IMR-90 (cell line): ENCODE measurements around the gene TTC21A. TPM values are rescaled to one million over a fixed set of nuclear protein-coding genes. Genes with fewer than 3 reads are reported as not detected.

Experiments
- ATAC-seq: fragments of 200-7000 bp; cut with Tn5 transposase; 2 replicates; pipeline ENCODE4 v1.9.1; 2020; ENCODE audit warnings: low read depth, mild to moderate bottlenecking, moderate library complexity
- BruUV-seq: library from RNA; stranded (reverse); fragments of 400-500 nt; replicated peaks from 2 replicates; lab custom pipeline; 2021; lab: Mats Ljungman, UMichigan
- CTCF ChIA-PET: fragments of 300-600 bp; formaldehyde crosslinking; extraction: SDS; loops from one replicate; lab custom pipeline; 2021; ENCODE audit warnings: antibody characterized with exemption; lab: Yijun Ruan, JAX
- POLR2A ChIA-PET: fragments of 300-600 bp; sonication (Branson Sonifier 250); formaldehyde crosslinking; loops from one replicate; lab custom pipeline; 2022; ENCODE audit warnings: antibody characterized with exemption; ENCODE audit not compliant: unreplicated experiment; lab: Charles Lee
- DNase-seq: peaks from one replicate; pipeline ENCODE4 v3.0.0; 2013
- H2AFZ ChIP-seq: replicated peaks from 2 replicates; pipeline ENCODE3; 2013; ENCODE audit warnings: low read length, mild to moderate bottlenecking; ENCODE audit not compliant: poor library complexity
- H2AK5ac ChIP-seq: 2 replicates; pipeline ENCODE4 v1.6.1; 2013; ENCODE audit warnings: low read depth, low read length, inconsistent platforms
- H2AK9ac ChIP-seq: replicated peaks from 2 replicates; pipeline ENCODE3; 2013; ENCODE audit warnings: mild to moderate bottlenecking, low read depth, low read length, moderate library complexity; ENCODE audit not compliant: poor library complexity
- H2BK120ac ChIP-seq: 2 replicates; pipeline ENCODE4 v1.6.1; 2013; ENCODE audit warnings: low read depth, low read length, inconsistent platforms
- H2BK15ac ChIP-seq: 3 replicates; pipeline ENCODE4 v1.6.1; 2013; ENCODE audit warnings: low read depth, low read length, inconsistent platforms
- H2BK20ac ChIP-seq: 2 replicates; pipeline ENCODE4 v1.6.1; 2013; ENCODE audit warnings: low read depth, mild to moderate bottlenecking, inconsistent platforms, low read length, moderate library complexity
- H2BK5ac ChIP-seq: 2 replicates; pipeline ENCODE4 v1.6.1; 2013; ENCODE audit warnings: mild to moderate bottlenecking, low read depth, low read length, inconsistent platforms; ENCODE audit not compliant: poor library complexity, severe bottlenecking
- H3K14ac ChIP-seq: replicated peaks from 2 replicates; pipeline ENCODE4 v1.6.1; 2013; ENCODE audit warnings: low read depth, low read length, inconsistent platforms
- H3K18ac ChIP-seq: 2 replicates; pipeline ENCODE4 v1.6.1; 2013; ENCODE audit warnings: low read depth, low read length, control low read depth
- H3K23ac ChIP-seq: 2 replicates; pipeline ENCODE4 v1.6.1; 2013; ENCODE audit warnings: low read depth, low read length, inconsistent platforms
- H3K27ac ChIP-seq: 2 replicates; pipeline ENCODE4 v1.5.1; 2013; ENCODE audit warnings: mild to moderate bottlenecking, control low read depth, low read length; ENCODE audit not compliant: insufficient read depth
- H3K27me3 ChIP-seq: 2 replicates; pipeline ENCODE4 v1.6.1; 2013; ENCODE audit warnings: low read length; ENCODE audit not compliant: control insufficient read depth, insufficient read depth
- H3K36me3 ChIP-seq: 2 replicates; pipeline ENCODE4 v1.6.1; 2013; ENCODE audit warnings: low read length, mixed read lengths; ENCODE audit not compliant: control insufficient read depth, insufficient read depth
- H3K4ac ChIP-seq: 2 replicates; pipeline ENCODE4 v1.6.1; 2013; ENCODE audit warnings: low read depth, low read length, inconsistent platforms
- H3K4me1 ChIP-seq: 2 replicates; pipeline ENCODE4 v1.6.1; 2013; ENCODE audit warnings: low read length, mixed read lengths; ENCODE audit not compliant: control insufficient read depth, insufficient read depth
- H3K4me2 ChIP-seq: 2 replicates; pipeline ENCODE4 v1.6.1; 2013; ENCODE audit warnings: low read depth, mild to moderate bottlenecking, control low read depth, low read length, moderate library complexity
- H3K4me3 ChIP-seq: 2 replicates; pipeline ENCODE4 v1.5.1; 2013; ENCODE audit warnings: low read depth, mild to moderate bottlenecking, control low read depth, low read length, moderate library complexity; ENCODE audit not compliant: insufficient read depth
- H3K56ac ChIP-seq: 2 replicates; pipeline ENCODE4 v1.6.1; 2013; ENCODE audit warnings: low read length, inconsistent platforms; ENCODE audit not compliant: insufficient read depth; ENCODE audit errors: extremely low read depth
- H3K79me1 ChIP-seq, 2 experiments: 2 replicates each; pipeline ENCODE4 v1.6.1; 2013; ENCODE audit warnings: low read length in 2 of 2, inconsistent platforms in 1 of 2, low read depth in 1 of 2
- H3K9ac ChIP-seq: 2 replicates; pipeline ENCODE4 v1.6.1; 2013; ENCODE audit warnings: low read depth, low read length, control low read depth
- H3K9me1 ChIP-seq: 2 replicates; pipeline ENCODE4 v1.6.1; 2013; ENCODE audit warnings: low read length, inconsistent platforms; ENCODE audit not compliant: insufficient read depth
- H3K9me3 ChIP-seq: 2 replicates; pipeline ENCODE4 v1.6.1; 2013; ENCODE audit warnings: low read length; ENCODE audit not compliant: control insufficient read depth, insufficient read depth
- H4K20me1 ChIP-seq: 2 replicates; pipeline ENCODE4 v1.6.1; 2013; ENCODE audit warnings: low read length, inconsistent platforms; ENCODE audit not compliant: insufficient read depth
- H4K5ac ChIP-seq: 2 replicates; pipeline ENCODE4 v1.6.1; 2013; ENCODE audit warnings: mild to moderate bottlenecking, low read depth, low read length, control low read depth
- H4K8ac ChIP-seq, 2 experiments: 2 replicates each; pipeline ENCODE4 v1.6.1; 2013; ENCODE audit warnings: low read depth in 2 of 2, low read length in 2 of 2, control low read depth in 1 of 2, inconsistent platforms in 1 of 2
- H4K91ac ChIP-seq: 2 replicates; pipeline ENCODE4 v1.6.1; 2013; ENCODE audit warnings: low read depth, low read length, inconsistent platforms; ENCODE audit not compliant: insufficient read depth
- BHLHE40 ChIP-seq: fragments of 150-350 bp; IDR thresholded peaks from 2 replicates; pipeline ENCODE4 v1.6.1; 2016; ENCODE audit warnings: mild to moderate bottlenecking, low read depth, low read length
- MXI1 ChIP-seq: IDR thresholded peaks from 2 replicates; pipeline ENCODE4 v1.6.1; 2012; ENCODE audit warnings: low read depth, mild to moderate bottlenecking, low read length, moderate library complexity, borderline replicate concordance
- NFE2L2 ChIP-seq: fragments of 150-350 bp; IDR thresholded peaks from 2 replicates; pipeline ENCODE4 v1.6.1; 2016; ENCODE audit warnings: low read depth, mild to moderate bottlenecking, low read length
- RAD21 ChIP-seq: IDR thresholded peaks from 2 replicates; pipeline ENCODE4 v1.6.1; 2012; ENCODE audit warnings: low read length, improper control_type of control experiment
- RCOR1 ChIP-seq: IDR thresholded peaks from 2 replicates; pipeline ENCODE4 v1.6.1; 2012; ENCODE audit warnings: mild to moderate bottlenecking, low read length, improper control_type of control experiment; ENCODE audit not compliant: insufficient replicate concordance
- WGBS, 2 experiments: methylation state at CpG; one replicate each; pipeline versions ENCODE4 v1.1.5 to v1.1.7; 2013; ENCODE audit warnings: missing lambda C conversion rate in 2 of 2; ENCODE audit not compliant: insufficient read length in 1 of 2; ENCODE audit errors: extremely low coverage in 2 of 2; 5-methylcytosine and 5-hydroxymethylcytosine counted together
- dilution Hi-C: fragments of 300-500 bp; cut with HindIII; formaldehyde crosslinking; loops from one replicate; pipeline ENCODE4 v1.14.3; 2018; ENCODE audit warnings: low sequenced_read_pairs; ENCODE audit not compliant: unreplicated experiment
- in situ Hi-C: fragments of 300-500 bp; cut with MboI; formaldehyde crosslinking; loops from 3 replicates; pipeline ENCODE4 v1.14.3; 2019; ENCODE audit warnings: low sequenced_read_pairs, inconsistent platforms, mixed read lengths
- intact Hi-C: fragments of 100-400 bp; cut with micrococcal nuclease; formaldehyde crosslinking; loops from 2 replicates; pipeline ENCODE4 v1.10.0; 2022
- polyA plus RNA-seq, 3 experiments: library from polyadenylated mRNA; depleted of rRNA; stranded (reverse); fragments of >200 nt; gene quantifications; 2 replicates each; pipeline ENCODE4 v1.2.3, GENCODE V29; 2012; ENCODE audit warnings: low replicate concordance in 1 of 3
- total RNA-seq: library from RNA; depleted of rRNA; stranded (reverse); fragments of >200 nt; gene quantifications from 2 replicates; pipeline ENCODE4 v1.2.3, GENCODE V29; 2012
- TF ChIP-seq, protein P1 (sequence below): fragments of 150-350 bp; IDR thresholded peaks from 2 replicates; pipeline ENCODE4 v1.6.1; 2017; ENCODE audit warnings: mild to moderate bottlenecking, antibody characterized with exemption, low read length, low read depth

The TTC21A gene
- total and polyA plus RNA-seq, 2 of the 4 experiments (the other 2 are of a cell fraction), result 0.90 to 1.8 TPM

DNA sequence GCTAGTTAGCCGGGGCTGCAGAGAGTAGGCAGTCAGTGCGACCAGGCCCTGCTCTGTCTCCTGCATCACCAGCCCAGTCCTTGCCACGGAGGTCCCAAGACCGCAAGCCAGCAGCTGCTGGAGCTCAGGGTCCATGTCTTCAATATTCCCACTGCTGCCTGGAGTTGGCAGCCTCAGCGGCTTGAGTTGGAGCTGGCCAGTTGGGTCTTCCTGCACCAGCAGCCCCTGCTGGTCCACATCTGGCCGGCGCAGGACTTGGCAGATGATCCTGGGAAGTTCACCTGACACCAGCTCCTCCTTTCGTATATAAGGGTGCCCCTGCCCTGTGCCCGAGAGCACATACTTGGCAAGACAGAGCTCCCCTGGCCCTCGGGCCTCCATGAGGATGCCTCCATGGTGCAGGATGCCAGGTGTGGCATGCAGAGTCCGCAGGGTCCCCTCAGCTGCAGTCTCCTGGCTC lies 79.2 kb downstream of the TTC21A start:
- Histone ChIP-seq H2AK9ac (peak overlapping the region; percentile 13), H3K9me3 (no peaks in the 10 kb centered on the region), H2AFZ (no peak overlapping the region), H3K4me3 (no peak overlapping the region), H3K56ac (no peak overlapping the region), H2BK20ac (no peak overlapping the region), H4K91ac (no peak overlapping the region), H3K4ac (no peak overlapping the region), H3K4me1 (peaks cover 3% of the 10 kb centered on the region), H3K27me3 (no peaks in the 10 kb centered on the region), H3K14ac (no peak overlapping the region), H2BK120ac (no peak overlapping the region), H3K23ac (no peak overlapping the region), H2AK5ac (no peak overlapping the region), H4K5ac (no peak overlapping the region), H3K27ac (no peak overlapping the region), H4K8ac (no peak overlapping the region), H3K9ac (no peak overlapping the region), H3K36me3 (no peaks in the 10 kb centered on the region), H3K9me1 (peaks cover 9% of the 10 kb centered on the region), H3K18ac (no peak overlapping the region), H2BK5ac (no peak overlapping the region), H2BK15ac (no peak overlapping the region), H4K20me1 (no peaks in the 10 kb centered on the region; the same call in 1 of the 2 replicates), H3K79me1 (no peaks in the 10 kb centered on the region), H3K4me2 (no peak overlapping the region)
- POLR2A ChIA-PET, result no interaction called here
- BruUV-seq, result no TSS peak
- dilution Hi-C loops (no loop called here), in situ Hi-C loops (no loop called here), intact Hi-C loops (no loop called here)
- DNase-seq (no peak), ATAC-seq (no peak)
- WGBS, 2 experiments, result 75% methylated on average over 9 of the region's 11 CpGs; no CpG with 5 or more reads in 1 of the 2 experiments
- TF ChIP-seq, protein P1, sequence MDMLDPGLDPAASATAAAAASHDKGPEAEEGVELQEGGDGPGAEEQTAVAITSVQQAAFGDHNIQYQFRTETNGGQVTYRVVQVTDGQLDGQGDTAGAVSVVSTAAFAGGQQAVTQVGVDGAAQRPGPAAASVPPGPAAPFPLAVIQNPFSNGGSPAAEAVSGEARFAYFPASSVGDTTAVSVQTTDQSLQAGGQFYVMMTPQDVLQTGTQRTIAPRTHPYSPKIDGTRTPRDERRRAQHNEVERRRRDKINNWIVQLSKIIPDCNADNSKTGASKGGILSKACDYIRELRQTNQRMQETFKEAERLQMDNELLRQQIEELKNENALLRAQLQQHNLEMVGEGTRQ, result no peak
- no peak for TF ChIP-seq RAD21
- TF ChIP-seq MXI1, result no peak
- no peak for TF ChIP-seq BHLHE40
- TF ChIP-seq RCOR1, result no peak
- TF ChIP-seq NFE2L2, result no peak
- CTCF ChIA-PET, result interaction anchor here (1.3 kb wide), 1 partner anchor 102 kb away, joined by 8 read pairs; no protein-coding TSS in a partner anchor
